ENCODE measurements around the gene TMEM214.
A peak's percentile ranks its signal among the peaks of the same experiment; 100 is the strongest.

Gene TMEM214

GRCh38 chr2:27086090-27086723 is 53.4 kb downstream of the TMEM214 start:
- DNase-seq: peak; percentile 86

- DNase-seq: no peak
Observed at GRCh38 chr2:27086724-27087593, 54.2 kb downstream of the TMEM214 start, which contains the start of gene KHK. KHK (plus strand) TSS chr2:27086772; CDS start chr2:27087260, 488 bp downstream.

- no peak for DNase-seq
Observed at GRCh38 chr2:27087823-27088410, 55.2 kb downstream of the TMEM214 start.

- no peak for DNase-seq
Observed at GRCh38 chr2:27088634-27089033, 55.9 kb downstream of the TMEM214 start.

- no peak for DNase-seq
Observed at GRCh38 chr2:27089111-27089954, 56.6 kb downstream of the TMEM214 start.

All from GOT3 (cell line).